NCI-H524 (cell line): ENCODE results near the gene RNF144A.

Source experiments
- DNase-seq, 2 experiments: peaks; one replicate each; lab custom pipeline; 2025; lab: John Stamatoyannopoulos, UW

The RNF144A gene

GRCh38 chr2:7083580-7084509 lies 166.6 kb downstream of the RNF144A start:
- DNase-seq: peak; percentile 16 to 69

GRCh38 chr2:7084601-7085000 lies 167.4 kb downstream of the RNF144A start:
- DNase-seq: no peak

GRCh38 chr2:7089284-7089683 lies 172.1 kb downstream of the RNF144A start:
- no peak for DNase-seq

- no peak for DNase-seq
These were observed 172.8 kb downstream of the RNF144A start for GRCh38 chr2:7089898-7090510.

DNA sequence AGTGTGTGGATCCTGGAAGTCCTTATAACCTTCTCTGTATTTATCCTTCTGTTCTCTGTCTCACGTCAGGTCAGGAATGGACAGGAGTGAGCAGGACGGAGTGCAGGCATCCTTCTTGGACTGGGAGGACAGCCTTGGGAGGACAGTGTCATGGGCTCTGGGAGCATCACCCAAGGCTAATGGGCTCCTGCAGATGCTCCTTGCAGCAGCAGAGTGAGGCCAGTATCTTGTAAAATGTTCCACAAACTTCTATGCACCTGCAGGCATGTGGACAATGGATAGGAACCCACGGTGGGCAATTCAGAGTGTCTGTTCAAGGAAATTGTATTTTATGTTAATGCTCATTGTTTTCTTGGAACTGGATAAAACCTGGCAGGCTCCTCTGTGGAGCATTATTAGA lies 176.2 kb downstream of the RNF144A start:
- DNase-seq: no peak
